Neural progenitor cell (in vitro differentiated cells): ENCODE measurements around the gene SATB2.

Source experiments
- EZH2 ChIP-seq: fragments of 200-600 bp; sonication (generic); IDR thresholded peaks from 2 replicates; pipeline ENCODE4 v1.6.1; 2017; ENCODE audit warnings: antibody characterized with exemption, mild to moderate bottlenecking, moderate library complexity
- TF ChIP-seq, protein P1 (sequence below): fragments of 200-600 bp; sonication (generic); IDR thresholded peaks from 2 replicates; pipeline ENCODE4 v1.5.1; 2017; ENCODE audit warnings: antibody characterized with exemption, mild to moderate bottlenecking

- TF ChIP-seq, protein P1, sequence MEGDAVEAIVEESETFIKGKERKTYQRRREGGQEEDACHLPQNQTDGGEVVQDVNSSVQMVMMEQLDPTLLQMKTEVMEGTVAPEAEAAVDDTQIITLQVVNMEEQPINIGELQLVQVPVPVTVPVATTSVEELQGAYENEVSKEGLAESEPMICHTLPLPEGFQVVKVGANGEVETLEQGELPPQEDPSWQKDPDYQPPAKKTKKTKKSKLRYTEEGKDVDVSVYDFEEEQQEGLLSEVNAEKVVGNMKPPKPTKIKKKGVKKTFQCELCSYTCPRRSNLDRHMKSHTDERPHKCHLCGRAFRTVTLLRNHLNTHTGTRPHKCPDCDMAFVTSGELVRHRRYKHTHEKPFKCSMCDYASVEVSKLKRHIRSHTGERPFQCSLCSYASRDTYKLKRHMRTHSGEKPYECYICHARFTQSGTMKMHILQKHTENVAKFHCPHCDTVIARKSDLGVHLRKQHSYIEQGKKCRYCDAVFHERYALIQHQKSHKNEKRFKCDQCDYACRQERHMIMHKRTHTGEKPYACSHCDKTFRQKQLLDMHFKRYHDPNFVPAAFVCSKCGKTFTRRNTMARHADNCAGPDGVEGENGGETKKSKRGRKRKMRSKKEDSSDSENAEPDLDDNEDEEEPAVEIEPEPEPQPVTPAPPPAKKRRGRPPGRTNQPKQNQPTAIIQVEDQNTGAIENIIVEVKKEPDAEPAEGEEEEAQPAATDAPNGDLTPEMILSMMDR = no peak
- no peak for TF ChIP-seq EZH2
These were observed 23.2 kb downstream of the SATB2 start for GRCh38 chr2:199434555-199434954.
